WERI-Rb-1 (cell line): ENCODE data around the gene DLAT.

ENCODE experiments used
- DNase-seq: peaks from one replicate; pipeline ENCODE4 v3.0.0-alpha.2; 2020
- H3K27ac ChIP-seq: fragments of 250-450 bp; sonication (Bioruptor Pico); 2 replicates; pipeline ENCODE4 v1.5.1; 2020; ENCODE audit warnings: mild to moderate bottlenecking, moderate library complexity
- H3K27me3 ChIP-seq: fragments of 250-450 bp; sonication (Bioruptor Pico); 2 replicates; pipeline ENCODE4 v1.5.1; 2021; ENCODE audit warnings: mild to moderate bottlenecking, low read depth, moderate library complexity; ENCODE audit not compliant: insufficient read depth, severe bottlenecking
- H3K36me3 ChIP-seq: fragments of 250-450 bp; sonication (Bioruptor Pico); 2 replicates; pipeline ENCODE4 v1.5.1; 2020; ENCODE audit warnings: mild to moderate bottlenecking, moderate library complexity
- H3K4me3 ChIP-seq: 2 replicates; pipeline ENCODE4 v1.5.1; 2011; ENCODE audit warnings: low read depth, mild to moderate bottlenecking, control low read depth, low read length
- H3K9me3 ChIP-seq: fragments of 250-450 bp; sonication (Bioruptor Pico); 2 replicates; pipeline ENCODE4 v1.5.1; 2021; ENCODE audit warnings: mild to moderate bottlenecking, moderate library complexity; ENCODE audit not compliant: severe bottlenecking
- CTCF ChIP-seq: IDR thresholded peaks from 2 replicates; pipeline ENCODE4 v1.5.1; 2011; ENCODE audit warnings: low read depth, mild to moderate bottlenecking, control low read depth, inconsistent platforms, low read length

DLAT gene

GRCh38 chr11:112024773-112025678 lies at the start of gene DLAT:
Gene DLAT, plus strand, starts transcription at chr11:112025408. Its CDS starts 65 bp downstream, at chr11:112025473.
- Histone ChIP-seq H3K27ac (peak within 1 kb of the TSS; percentile 97), H3K27me3 (no peaks in the 10 kb centered on the region), H3K36me3 (peaks cover 44% of the 10 kb centered on the region), H3K4me3 (peak within 1 kb of the TSS; percentile 85), H3K9me3 (no peaks in the 10 kb centered on the region)
- no peak for TF ChIP-seq CTCF
- peak; percentile 96 for DNase-seq

GRCh38 chr11:111976119-111976766 lies 49.0 kb upstream of the DLAT start:
- TF ChIP-seq CTCF = no peak
- Histone ChIP-seq H3K27me3 (no peaks in the 10 kb centered on the region), H3K36me3 (peaks cover 40% of the 10 kb centered on the region), H3K27ac (no peak overlapping the region), H3K4me3 (no peak overlapping the region), H3K9me3 (no peaks in the 10 kb centered on the region)
- no peak for DNase-seq

GRCh38 chr11:111976767-111977145 lies 48.5 kb upstream of the DLAT start:
- Histone ChIP-seq H3K27me3 (no peaks in the 10 kb centered on the region), H3K36me3 (peaks cover 41% of the 10 kb centered on the region), H3K27ac (no peak overlapping the region), H3K4me3 (no peak overlapping the region), H3K9me3 (no peaks in the 10 kb centered on the region)
- no peak for TF ChIP-seq CTCF
- DNase-seq = no peak

DNA sequence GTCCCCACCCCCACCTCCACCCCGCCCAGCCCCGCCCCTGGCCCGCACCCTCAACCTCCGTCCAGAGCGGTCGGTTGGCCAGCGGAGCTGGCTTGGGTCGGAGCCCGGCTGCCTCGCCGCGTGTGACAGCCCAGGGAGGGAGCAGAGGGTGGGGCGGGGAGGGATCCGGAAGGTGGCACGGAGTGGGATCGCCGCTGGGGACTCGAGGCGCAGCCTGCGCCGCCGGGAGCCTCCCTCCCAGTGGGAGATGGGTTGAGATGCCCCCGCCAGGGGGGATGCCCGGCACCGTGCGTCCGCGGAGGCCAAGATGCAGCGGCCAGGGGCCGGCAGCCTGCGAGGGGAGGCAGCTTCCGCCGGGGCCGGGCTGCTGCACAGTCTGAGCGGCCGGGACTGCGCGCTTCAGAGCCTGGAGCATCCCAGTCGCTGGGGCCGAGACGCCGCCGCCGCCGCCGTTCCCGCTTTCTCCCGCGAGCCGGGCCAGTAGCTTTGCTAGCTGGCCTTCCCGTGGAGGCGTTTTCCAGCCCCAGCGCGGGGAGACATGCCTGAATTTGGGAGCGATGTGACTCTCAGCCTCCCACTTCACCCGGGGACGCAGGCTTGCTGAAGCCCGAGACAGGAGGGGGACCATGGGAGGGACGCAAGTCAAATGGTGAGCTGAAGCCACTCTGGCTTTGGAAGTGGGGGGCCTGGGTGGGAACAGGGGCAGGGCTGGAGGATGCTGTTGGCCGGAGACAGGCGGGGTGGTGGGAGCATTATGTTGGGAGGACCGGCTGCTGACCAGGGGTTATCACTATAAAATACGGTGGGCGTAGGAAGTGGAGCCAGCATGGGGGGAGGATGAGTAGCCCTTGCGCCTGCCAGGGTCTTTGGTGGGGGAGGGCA lies 47.8 kb upstream of the DLAT start:
- Histone ChIP-seq H3K4me3 (no peak overlapping the region), H3K36me3 (peaks cover 37% of the 10 kb centered on the region), H3K27me3 (no peaks in the 10 kb centered on the region), H3K9me3 (no peaks in the 10 kb centered on the region), H3K27ac (peak overlapping the region; percentile 23; the same call in 1 of the 2 replicates)
- DNase-seq = no peak
- TF ChIP-seq CTCF = no peak

- H3K9me3 ChIP-seq = no peaks in the 10 kb centered on the region
- H3K4me3 ChIP-seq = no peak overlapping the region
- DNase-seq = peak; percentile 58
- TF ChIP-seq CTCF = no peak
- no peaks in the 10 kb centered on the region for H3K27me3 ChIP-seq
- H3K27ac ChIP-seq = peak overlapping the region; percentile 25
- H3K36me3 ChIP-seq = peaks cover 41% of the 10 kb centered on the region
Observed at GRCh38 chr11:111978028-111978771, 47.0 kb upstream of the DLAT start.
